ENCODE data around the gene HAND2.

The HAND2 gene

GRCh38 chr4:173528378-173529321 lies 1.4 kb downstream of the HAND2 start:
- DNase-seq (ENCODE audit: low read depth): no peak
- TF ChIP-seq MAX (IDR thresholded peaks at IDR 0.05; ENCODE audit: low read depth, low read length) (no peak), CTCF (IDR thresholded peaks at IDR 0.05; ENCODE audit: low read depth, low read length) (no peak), POLR2A (IDR thresholded peaks at IDR 0.05; ENCODE audit: extremely low read depth, insufficient read length) (no peak), MYC (IDR thresholded peaks at IDR 0.05; ENCODE audit: low read depth, low read length) (no peak)
- H3K4me3 ChIP-seq (ENCODE audit: low read depth, low read length): no peak overlapping the region

- no peak overlapping the region for H3K4me3 ChIP-seq (ENCODE audit: low read depth, low read length)
- DNase-seq (ENCODE audit: low read depth): no peak
These were observed 2.7 kb downstream of the HAND2 start for GRCh38 chr4:173527103-173527891.

GRCh38 chr4:173526724-173527102 lies 3.3 kb downstream of the HAND2 start:
- no peak overlapping the region for H3K4me3 ChIP-seq (ENCODE audit: low read depth, low read length)
- DNase-seq (ENCODE audit: low read depth): no peak
- no peak for TF ChIP-seq POLR2A (IDR thresholded peaks at IDR 0.05; ENCODE audit: extremely low read depth, insufficient read length)
- no peak for TF ChIP-seq CTCF (IDR thresholded peaks at IDR 0.05; ENCODE audit: low read depth, low read length)
- no peak for TF ChIP-seq MYC (IDR thresholded peaks at IDR 0.05; ENCODE audit: low read depth, low read length)
- TF ChIP-seq MAX (IDR thresholded peaks at IDR 0.05; ENCODE audit: low read depth, low read length): no peak

More at GRCh38 chr4:173527103-173527891, 2.7 kb downstream of the HAND2 start:
- no peak for TF ChIP-seq CTCF (IDR thresholded peaks at IDR 0.05; ENCODE audit: low read depth, low read length)
- TF ChIP-seq MYC (IDR thresholded peaks at IDR 0.05; ENCODE audit: low read depth, low read length): no peak
- TF ChIP-seq MAX (IDR thresholded peaks at IDR 0.05; ENCODE audit: low read depth, low read length): no peak
- TF ChIP-seq POLR2A (IDR thresholded peaks at IDR 0.05; ENCODE audit: extremely low read depth, insufficient read length): no peak

GRCh38 chr4:173526027-173526482 lies 4.0 kb downstream of the HAND2 start:
- TF ChIP-seq MAX (IDR thresholded peaks at IDR 0.05; ENCODE audit: low read depth, low read length): no peak
- TF ChIP-seq CTCF (IDR thresholded peaks at IDR 0.05; ENCODE audit: low read depth, low read length): no peak
- TF ChIP-seq MYC (IDR thresholded peaks at IDR 0.05; ENCODE audit: low read depth, low read length): no peak
- no peak for TF ChIP-seq POLR2A (IDR thresholded peaks at IDR 0.05; ENCODE audit: extremely low read depth, insufficient read length)
- DNase-seq (ENCODE audit: low read depth): no peak
- no peak overlapping the region for H3K4me3 ChIP-seq (ENCODE audit: low read depth, low read length)

GRCh38 chr4:173525118-173526011 lies 4.7 kb downstream of the HAND2 start:
- no peak overlapping the region for H3K4me3 ChIP-seq (ENCODE audit: low read depth, low read length)
- no peak for TF ChIP-seq CTCF (IDR thresholded peaks at IDR 0.05; ENCODE audit: low read depth, low read length)
- no peak for TF ChIP-seq MYC (IDR thresholded peaks at IDR 0.05; ENCODE audit: low read depth, low read length)
- no peak for TF ChIP-seq POLR2A (IDR thresholded peaks at IDR 0.05; ENCODE audit: extremely low read depth, insufficient read length)
- TF ChIP-seq MAX (IDR thresholded peaks at IDR 0.05; ENCODE audit: low read depth, low read length): no peak
- no peak for DNase-seq (ENCODE audit: low read depth)

Data from NB4 (cell line).